ENCODE results near the gene CDS2. TPM values are rescaled to one million over a fixed set of nuclear protein-coding genes. Genes with fewer than 3 reads are reported as not detected.

CDS2 gene
- total and polyA plus RNA-seq, 10 of the 15 experiments (the other 5 are each of a cell fraction or from before 2014, with no cell fraction given) = 11.5 to 94.7 (median 23.1) TPM

DNA sequence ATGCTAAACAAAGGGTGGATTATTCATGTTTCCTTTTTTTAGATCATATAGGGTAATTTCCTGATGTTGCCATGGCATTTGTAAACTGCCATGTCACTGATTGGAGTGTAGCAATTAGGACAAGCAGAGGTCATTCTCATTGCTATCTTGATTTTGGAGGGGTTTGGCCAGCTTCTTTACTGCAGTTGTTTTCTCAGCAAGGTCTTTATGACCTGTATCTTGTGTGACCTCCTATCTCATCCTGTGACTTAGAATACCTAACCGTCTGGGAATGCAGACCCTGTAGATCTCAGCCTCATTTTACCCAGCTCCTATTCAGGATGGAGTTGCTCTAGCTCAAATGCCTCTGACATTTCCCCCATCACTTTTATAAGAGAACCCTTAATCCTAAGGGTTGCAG lies 53.6 kb downstream of the CDS2 start (continued):
- no peak for TF ChIP-seq REST (IDR thresholded peaks at IDR 0.05; ENCODE audit: low read depth, low read length)
- TF ChIP-seq BACH1 (IDR thresholded peaks at IDR 0.05; ENCODE audit: borderline replicate concordance) = no peak

GRCh38 chr20:5180933-5181332 lies 54.1 kb downstream of the CDS2 start:
- Histone ChIP-seq H3K27ac (ENCODE audit: control insufficient read depth, insufficient read depth) (no peak overlapping the region), H3K4me3 (no peak overlapping the region), H4K20me1 (ENCODE audit: control insufficient read depth, insufficient read depth) (no peaks in the 10 kb centered on the region; the same call in 1 of the 2 replicates), H3K36me3 (ENCODE audit: control insufficient read depth in 2 of 2, insufficient read depth in 2 of 2, low read length in 1 of 2) (peaks cover 7 to 17% of the 10 kb centered on the region in 2 experiments), H3K27me3 (replicated peaks in 1 of 2; ENCODE audit: control insufficient read depth in 2 of 2, insufficient read depth in 2 of 2, low read length in 1 of 2) (no peaks in the 10 kb centered on the region), H3K4me2 (ENCODE audit: control insufficient read depth, insufficient read depth) (no peak overlapping the region), H3K9ac (ENCODE audit: control insufficient read depth, insufficient read depth, low read length) (no peak overlapping the region), H3K79me2 (ENCODE audit: control insufficient read depth, insufficient read depth, low read length) (no peaks in the 10 kb centered on the region), H2AFZ (ENCODE audit: control insufficient read depth, low read depth, low read length) (no peak overlapping the region), H3K4me1 (ENCODE audit: control insufficient read depth, insufficient read depth, low read length) (no peaks in the 10 kb centered on the region), H3K9me3 (replicated peaks; ENCODE audit: control insufficient read depth, insufficient read depth, low read length) (no peaks in the 10 kb centered on the region)
- DNase-seq (ENCODE audit: low read depth, low spot score) (no peak), FAIRE-seq (no peak), ATAC-seq (no peak)
- POLR2A ChIA-PET = no interaction called here
- RAD21 ChIA-PET (ENCODE audit: unreplicated experiment) = interaction anchor here (1.1 to 1.7 kb wide), 2 partner anchors 12 to 54 kb away, joined by 3 to 5 read pairs; partner anchors contain the start of gene CDS2
- TF ChIP-seq DPF2 (IDR thresholded peaks at IDR 0.05) (no peak), ZBED1 (IDR thresholded peaks at IDR 0.05; ENCODE audit: borderline replicate concordance) (no peak), PAX8 (IDR thresholded peaks at IDR 0.05) (no peak), RCOR1 (conservative IDR thresholded peaks at IDR 0.05; ENCODE audit: low read depth, low read length) (no peak), SREBF1 (IDR thresholded peaks at IDR 0.05; ENCODE audit: low read length) (no peak), FOS (IDR thresholded peaks at IDR 0.05; ENCODE audit: borderline replicate concordance, extremely low read depth, insufficient read length) (no peak), SIN3A (IDR thresholded peaks at IDR 0.05; ENCODE audit: low read depth, low read length) (no peak), SMARCA5 (IDR thresholded peaks at IDR 0.05) (no peak), SMAD1 (IDR thresholded peaks at IDR 0.05; ENCODE audit: low read depth, partially characterized antibody) (no peak), SIX5 (IDR thresholded peaks at IDR 0.05; ENCODE audit: low read depth, low read length, severe bottlenecking) (no peak), ASH2L (IDR thresholded peaks at IDR 0.05; ENCODE audit: borderline replicate concordance, low read depth) (no peak), JUND (IDR thresholded peaks at IDR 0.05; ENCODE audit: low read depth, low read length) (no peak), NFXL1 (IDR thresholded peaks at IDR 0.05; ENCODE audit: borderline replicate concordance) (no peak), ZNF24 (IDR thresholded peaks at IDR 0.05) (no peak), RUNX3 (IDR thresholded peaks at IDR 0.05; ENCODE audit: low read length) (no peak)
- TF ChIP-seq, protein P1, sequence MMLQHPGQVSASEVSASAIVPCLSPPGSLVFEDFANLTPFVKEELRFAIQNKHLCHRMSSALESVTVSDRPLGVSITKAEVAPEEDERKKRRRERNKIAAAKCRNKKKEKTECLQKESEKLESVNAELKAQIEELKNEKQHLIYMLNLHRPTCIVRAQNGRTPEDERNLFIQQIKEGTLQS (IDR thresholded peaks at IDR 0.05; ENCODE audit: borderline replicate concordance, extremely low read depth, low read depth, low read length) = no peak
- TF ChIP-seq, protein P2, sequence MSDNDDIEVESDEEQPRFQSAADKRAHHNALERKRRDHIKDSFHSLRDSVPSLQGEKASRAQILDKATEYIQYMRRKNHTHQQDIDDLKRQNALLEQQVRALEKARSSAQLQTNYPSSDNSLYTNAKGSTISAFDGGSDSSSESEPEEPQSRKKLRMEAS (IDR thresholded peaks at IDR 0.05; ENCODE audit: low read depth, low read length) = no peak
- BruUV-seq (replicated peaks) = no TSS peak
- SMC1A ChIA-PET (ENCODE audit: uncharacterized antibody, unreplicated experiment) = interaction anchor here (0.7 to 1.2 kb wide), 2 partner anchors 35 to 55 kb away, joined by 3 read pairs; partner anchors contain the start of gene CDS2
- intact Hi-C loops (cut with micrococcal nuclease; ENCODE audit: unreplicated experiment) (no loop called here), in situ Hi-C loops (cut with MboI) (no loop called here)
- CTCF ChIA-PET = interaction anchor here (1.2 to 3.7 kb wide), 3 partner anchors 11 to 42 kb away, joined by 6 to 19 read pairs (median 13); no protein-coding TSS in a partner anchor
- WGBS (ENCODE audit: insufficient coverage, insufficient replicate concordance, low lambda C conversion rate, missing lambda C conversion rate) = 97% methylated on average over 3 of the region's 3 CpGs

Measured in GM12878 (cell line).